NCI-H345 treated with DMSO at 0.1 percent for 48 hours (cell line): Measurements from ENCODE around the gene SPART.
"Not testable (repeated sequence)": the region's sequence is repeated elsewhere in the genome, so short reads cannot be mapped to it uniquely, and the experiment has no call there.

Experiments used
- DNase-seq: peaks from one replicate; lab custom pipeline; 2025; ENCODE audit not compliant: unreplicated experiment; lab: John Stamatoyannopoulos, UW

Gene SPART

GRCh38 chr13:36323951-36324566 lies 22.1 kb downstream of the SPART start:
- no peak for DNase-seq

GRCh38 chr13:36323408-36323807 lies 22.8 kb downstream of the SPART start:
- DNase-seq = no peak

GRCh38 chr13:36319793-36320192 lies 26.4 kb downstream of the SPART start:
- DNase-seq = not testable (repeated sequence)

- no peak for DNase-seq
Observed at GRCh38 chr13:36313047-36313969, 32.9 kb downstream of the SPART start.

- DNase-seq = no peak
Observed at GRCh38 chr13:36310417-36311108, 35.6 kb downstream of the SPART start.

GRCh38 chr13:36302289-36302688 lies 43.9 kb downstream of the SPART start:
- no peak for DNase-seq

- DNase-seq = not testable (repeated sequence)
Observed at GRCh38 chr13:36299469-36299868, 46.7 kb downstream of the SPART start.

- DNase-seq = no peak
Observed at GRCh38 chr13:36298535-36299068, 47.6 kb downstream of the SPART start.

GRCh38 chr13:36297366-36298338 lies 48.5 kb downstream of the SPART start, which contains the start of gene CCDC169:
TSS of gene CCDC169 (minus strand) at chr13:36297814. CDS start at chr13:36297719, 95 bp downstream.
- no peak for DNase-seq

GRCh38 chr13:36294096-36294495 lies 52.1 kb downstream of the SPART start:
- no peak for DNase-seq

- no peak for DNase-seq
Observed at GRCh38 chr13:36293497-36293896, 52.7 kb downstream of the SPART start.

GRCh38 chr13:36288794-36289391 lies 57.3 kb downstream of the SPART start:
- DNase-seq = no peak

- no peak for DNase-seq
Observed at GRCh38 chr13:36286006-36286405, 60.2 kb downstream of the SPART start.

- DNase-seq = no peak
Observed at GRCh38 chr13:36282821-36283432, 63.3 kb downstream of the SPART start.

GRCh38 chr13:36275190-36276002 lies 70.8 kb downstream of the SPART start:
- DNase-seq = peak; percentile 39

- no peak for DNase-seq
Observed at GRCh38 chr13:36273431-36273830, 72.8 kb downstream of the SPART start.

- DNase-seq = no peak
Observed at GRCh38 chr13:36261976-36262375, 84.2 kb downstream of the SPART start.

GRCh38 chr13:36261011-36261410 lies 85.2 kb downstream of the SPART start:
- no peak for DNase-seq
